HepG2 (cell line): ENCODE measurements around the gene VENTX.

Experiments
- ESRRA ChIP-seq: sonication (generic); formaldehyde crosslinking; IDR thresholded peaks from 2 replicates; pipeline ENCODE4 v1.5.1; 2020; ENCODE audit warnings: mild to moderate bottlenecking, low read depth, missing genetic modification reagents
- JUN ChIP-seq: sonication (generic); formaldehyde crosslinking; IDR thresholded peaks from 2 replicates; pipeline ENCODE4 v1.4.0; 2020; ENCODE audit warnings: mild to moderate bottlenecking, missing genetic modification reagents
- MED13 ChIP-seq: sonication (generic); formaldehyde crosslinking; IDR thresholded peaks from 2 replicates; pipeline ENCODE4 v1.5.0; 2020; ENCODE audit warnings: missing genetic modification reagents
- POLR2AphosphoS5 ChIP-seq: IDR thresholded peaks from 2 replicates; pipeline ENCODE4 v1.6.1; 2012; ENCODE audit warnings: low read depth, low read length
- RCOR2 ChIP-seq: IDR thresholded peaks from 2 replicates; pipeline ENCODE4 v1.6.1; 2016; ENCODE audit warnings: missing biosample characterization, missing genetic modification reagents
- SALL2 ChIP-seq: sonication (generic); formaldehyde crosslinking; IDR thresholded peaks from 2 replicates; pipeline ENCODE4 v1.8.1; 2023; ENCODE audit warnings: mild to moderate bottlenecking, missing genetic modification reagents, inconsistent platforms
- TF ChIP-seq, protein P1 (sequence below), 2 experiments: sonication (generic) in 1 of 2; formaldehyde crosslinking in 1 of 2; IDR thresholded peaks; 2 replicates each; pipeline versions ENCODE4 v1.5.1 to v1.6.1; 2011 to 2020; ENCODE audit warnings: borderline replicate concordance in 1 of 2, low read depth in 1 of 2, low read length in 1 of 2, mild to moderate bottlenecking in 1 of 2, missing genetic modification reagents in 1 of 2, moderate library complexity in 1 of 2
- TF ChIP-seq, protein P2 (sequence below): sonication (generic); formaldehyde crosslinking; IDR thresholded peaks from 2 replicates; pipeline ENCODE4 v1.4.0; 2020; ENCODE audit warnings: missing genetic modification reagents, borderline replicate concordance

DNA sequence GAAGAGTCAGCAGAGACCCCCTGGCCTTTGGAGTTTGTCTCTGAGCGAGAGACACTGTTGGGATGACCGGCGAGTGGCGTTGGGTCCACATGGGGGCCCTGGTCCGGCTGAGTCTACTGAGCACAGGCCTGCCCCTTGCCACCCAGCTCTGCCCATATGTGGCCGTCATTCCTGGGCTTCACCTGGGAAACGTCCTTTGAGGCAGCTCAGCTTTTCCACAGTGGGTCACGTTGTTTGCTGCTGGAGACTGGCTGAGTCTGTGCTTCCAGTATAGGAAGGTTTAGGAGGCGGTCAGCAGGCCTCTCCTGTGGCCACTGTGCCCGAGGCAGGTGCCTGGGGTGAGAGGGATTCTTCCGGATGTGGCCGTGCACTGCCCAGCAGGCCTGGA lies 21.9 kb downstream of the VENTX start:
- TF ChIP-seq, protein P1, sequence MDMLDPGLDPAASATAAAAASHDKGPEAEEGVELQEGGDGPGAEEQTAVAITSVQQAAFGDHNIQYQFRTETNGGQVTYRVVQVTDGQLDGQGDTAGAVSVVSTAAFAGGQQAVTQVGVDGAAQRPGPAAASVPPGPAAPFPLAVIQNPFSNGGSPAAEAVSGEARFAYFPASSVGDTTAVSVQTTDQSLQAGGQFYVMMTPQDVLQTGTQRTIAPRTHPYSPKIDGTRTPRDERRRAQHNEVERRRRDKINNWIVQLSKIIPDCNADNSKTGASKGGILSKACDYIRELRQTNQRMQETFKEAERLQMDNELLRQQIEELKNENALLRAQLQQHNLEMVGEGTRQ (IDR thresholded peaks at IDR 0.05; ENCODE audit: low read depth, low read length) = no peak
- TF ChIP-seq, protein P1 (CRISPR knock-in tag; IDR thresholded peaks at IDR 0.05; ENCODE audit: borderline replicate concordance) = no peak
- TF ChIP-seq ESRRA (no peak), POLR2AphosphoS5 (no peak), JUN (CRISPR knock-in tag) (no peak), RCOR2 (CRISPR knock-in tag) (no peak), MED13 (CRISPR knock-in tag) (no peak), SALL2 (no peak)
- TF ChIP-seq, protein P2, sequence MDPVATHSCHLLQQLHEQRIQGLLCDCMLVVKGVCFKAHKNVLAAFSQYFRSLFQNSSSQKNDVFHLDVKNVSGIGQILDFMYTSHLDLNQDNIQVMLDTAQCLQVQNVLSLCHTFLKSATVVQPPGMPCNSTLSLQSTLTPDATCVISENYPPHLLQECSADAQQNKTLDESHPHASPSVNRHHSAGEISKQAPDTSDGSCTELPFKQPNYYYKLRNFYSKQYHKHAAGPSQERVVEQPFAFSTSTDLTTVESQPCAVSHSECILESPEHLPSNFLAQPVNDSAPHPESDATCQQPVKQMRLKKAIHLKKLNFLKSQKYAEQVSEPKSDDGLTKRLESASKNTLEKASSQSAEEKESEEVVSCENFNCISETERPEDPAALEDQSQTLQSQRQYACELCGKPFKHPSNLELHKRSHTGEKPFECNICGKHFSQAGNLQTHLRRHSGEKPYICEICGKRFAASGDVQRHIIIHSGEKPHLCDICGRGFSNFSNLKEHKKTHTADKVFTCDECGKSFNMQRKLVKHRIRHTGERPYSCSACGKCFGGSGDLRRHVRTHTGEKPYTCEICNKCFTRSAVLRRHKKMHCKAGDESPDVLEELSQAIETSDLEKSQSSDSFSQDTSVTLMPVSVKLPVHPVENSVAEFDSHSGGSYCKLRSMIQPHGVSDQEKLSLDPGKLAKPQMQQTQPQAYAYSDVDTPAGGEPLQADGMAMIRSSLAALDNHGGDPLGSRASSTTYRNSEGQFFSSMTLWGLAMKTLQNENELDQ = no peak
